HEK293 (cell line): ENCODE data around the gene CARM1.

Experiments
- GFI1B ChIP-seq: fragments of 450-650 bp; formaldehyde crosslinking; IDR thresholded peaks from 2 replicates; pipeline ENCODE4 v1.5.1; 2016; ENCODE audit warnings: missing biosample characterization, missing genetic modification characterization
- GLIS1 ChIP-seq: fragments of 450-650 bp; formaldehyde crosslinking; IDR thresholded peaks from 2 replicates; pipeline ENCODE4 v1.5.1; 2016; ENCODE audit warnings: missing biosample characterization, missing genetic modification characterization
- KLF9 ChIP-seq: fragments of 450-650 bp; formaldehyde crosslinking; IDR thresholded peaks from 2 replicates; pipeline ENCODE4 v1.5.1; 2016; ENCODE audit warnings: missing biosample characterization, missing genetic modification characterization, low read depth
- SP7 ChIP-seq: fragments of 450-650 bp; formaldehyde crosslinking; IDR thresholded peaks from 2 replicates; pipeline ENCODE4 v1.5.1; 2016; ENCODE audit warnings: missing biosample characterization, missing genetic modification characterization
- ZBTB48 ChIP-seq: fragments of 450-650 bp; formaldehyde crosslinking; IDR thresholded peaks from 2 replicates; pipeline ENCODE4 v1.5.1; 2016; ENCODE audit warnings: missing biosample characterization, missing genetic modification characterization
- ZBTB7A ChIP-seq: fragments of 450-650 bp; formaldehyde crosslinking; IDR thresholded peaks from 2 replicates; pipeline ENCODE4 v1.5.1; 2016; ENCODE audit warnings: low read depth, missing biosample characterization, missing genetic modification characterization
- ZFHX2 ChIP-seq: fragments of 450-650 bp; formaldehyde crosslinking; conservative IDR thresholded peaks from 2 replicates; pipeline ENCODE4 v1.5.1; 2016; ENCODE audit warnings: missing biosample characterization, missing genetic modification characterization
- ZFP69B ChIP-seq: fragments of 450-650 bp; formaldehyde crosslinking; IDR thresholded peaks from 2 replicates; pipeline ENCODE4 v1.5.1; 2016; ENCODE audit warnings: missing biosample characterization, missing genetic modification characterization
- ZNF248 ChIP-seq: fragments of 450-650 bp; formaldehyde crosslinking; IDR thresholded peaks from 2 replicates; pipeline ENCODE4 v1.5.1; 2017; ENCODE audit warnings: missing biosample characterization, missing genetic modification characterization
- ZNF394 ChIP-seq: fragments of 450-650 bp; formaldehyde crosslinking; IDR thresholded peaks from 2 replicates; pipeline ENCODE4 v1.5.1; 2016; ENCODE audit warnings: missing biosample characterization, missing genetic modification characterization, mild to moderate bottlenecking, moderate library complexity, borderline replicate concordance
- ZNF404 ChIP-seq: fragments of 450-650 bp; formaldehyde crosslinking; IDR thresholded peaks from 2 replicates; pipeline ENCODE4 v1.5.1; 2017; ENCODE audit warnings: missing biosample characterization, missing genetic modification characterization
- ZNF623 ChIP-seq: fragments of 450-650 bp; formaldehyde crosslinking; IDR thresholded peaks from 2 replicates; pipeline ENCODE4 v1.5.1; 2016; ENCODE audit warnings: missing biosample characterization, missing genetic modification characterization
- ZNF624 ChIP-seq: fragments of 450-650 bp; formaldehyde crosslinking; IDR thresholded peaks from 2 replicates; pipeline ENCODE4 v1.5.1; 2017; ENCODE audit warnings: missing biosample characterization, missing genetic modification characterization
- ZNF629 ChIP-seq: fragments of 450-650 bp; formaldehyde crosslinking; IDR thresholded peaks from 2 replicates; pipeline ENCODE4 v1.5.1; 2017; ENCODE audit warnings: missing biosample characterization, missing genetic modification characterization
- ZNF677 ChIP-seq: fragments of 450-650 bp; IDR thresholded peaks from 2 replicates; pipeline ENCODE4 v1.5.0; 2018; ENCODE audit warnings: missing biosample characterization, mild to moderate bottlenecking, missing genetic modification characterization, moderate library complexity
- ZNF777 ChIP-seq: fragments of 450-650 bp; formaldehyde crosslinking; IDR thresholded peaks from 2 replicates; pipeline ENCODE4 v1.5.1; 2017; ENCODE audit warnings: missing biosample characterization, missing genetic modification characterization, borderline replicate concordance
- TF ChIP-seq, protein P1 (sequence below): fragments of 450-650 bp; formaldehyde crosslinking; IDR thresholded peaks from 2 replicates; pipeline ENCODE4 v1.5.1; 2016; ENCODE audit warnings: missing biosample characterization, missing genetic modification characterization
- TF ChIP-seq, protein P2 (sequence below): fragments of 450-650 bp; formaldehyde crosslinking; IDR thresholded peaks from 2 replicates; pipeline ENCODE4 v1.5.1; 2016; ENCODE audit warnings: missing biosample characterization, missing genetic modification characterization, low read depth
- TF ChIP-seq, protein P3 (sequence below): fragments of 450-650 bp; formaldehyde crosslinking; IDR thresholded peaks from 2 replicates; pipeline ENCODE4 v1.5.1; 2016; ENCODE audit warnings: missing biosample characterization, missing genetic modification characterization
- TF ChIP-seq, protein P4 (sequence below): fragments of 450-650 bp; formaldehyde crosslinking; IDR thresholded peaks from 2 replicates; pipeline ENCODE4 v1.5.1; 2017; ENCODE audit warnings: missing biosample characterization, missing genetic modification characterization
- TF ChIP-seq, protein P5 (sequence below): fragments of 450-650 bp; formaldehyde crosslinking; IDR thresholded peaks from 2 replicates; pipeline ENCODE4 v1.5.1; 2016; ENCODE audit warnings: missing biosample characterization, missing genetic modification characterization
- TF ChIP-seq, protein P6 (sequence below): fragments of 450-650 bp; formaldehyde crosslinking; IDR thresholded peaks from 2 replicates; pipeline ENCODE4 v1.5.1; 2016; ENCODE audit warnings: missing biosample characterization, missing genetic modification characterization
- TF ChIP-seq, protein P7 (sequence below): fragments of 450-650 bp; formaldehyde crosslinking; IDR thresholded peaks from 2 replicates; pipeline ENCODE4 v1.5.1; 2016; ENCODE audit warnings: missing biosample characterization, missing genetic modification characterization

CARM1 gene

DNA sequence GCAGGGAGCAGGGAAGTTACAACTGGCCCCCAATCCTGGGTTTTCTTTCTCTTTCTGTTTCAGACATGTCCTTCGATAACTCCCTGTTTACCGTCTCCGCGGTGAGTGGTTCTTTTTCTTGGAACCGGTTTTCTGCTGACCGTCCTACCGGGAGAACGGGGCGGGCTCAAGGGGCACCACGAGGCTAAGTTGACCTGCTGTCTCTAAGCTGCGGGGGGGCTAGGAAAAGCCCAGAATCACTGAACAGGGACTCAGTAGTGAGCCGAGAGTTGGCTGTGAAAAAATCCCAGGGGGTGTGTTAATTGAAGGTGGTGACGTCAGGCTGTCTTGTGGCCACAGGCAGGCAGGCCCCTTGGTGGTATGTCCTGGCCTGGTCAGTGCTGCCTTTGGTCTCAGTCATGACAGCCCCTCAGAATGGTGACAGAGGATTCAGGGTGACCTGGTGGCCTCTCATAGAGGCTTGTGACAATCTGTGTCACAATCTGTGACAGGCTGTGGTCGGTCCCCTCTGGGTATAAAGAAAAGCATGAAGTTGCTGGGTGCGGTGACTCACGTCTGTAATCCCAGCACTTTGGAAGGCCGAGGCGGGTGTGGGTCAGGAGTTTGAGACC is 8.1 kb upstream of the CARM1 start (continued):
- TF ChIP-seq, protein P1, sequence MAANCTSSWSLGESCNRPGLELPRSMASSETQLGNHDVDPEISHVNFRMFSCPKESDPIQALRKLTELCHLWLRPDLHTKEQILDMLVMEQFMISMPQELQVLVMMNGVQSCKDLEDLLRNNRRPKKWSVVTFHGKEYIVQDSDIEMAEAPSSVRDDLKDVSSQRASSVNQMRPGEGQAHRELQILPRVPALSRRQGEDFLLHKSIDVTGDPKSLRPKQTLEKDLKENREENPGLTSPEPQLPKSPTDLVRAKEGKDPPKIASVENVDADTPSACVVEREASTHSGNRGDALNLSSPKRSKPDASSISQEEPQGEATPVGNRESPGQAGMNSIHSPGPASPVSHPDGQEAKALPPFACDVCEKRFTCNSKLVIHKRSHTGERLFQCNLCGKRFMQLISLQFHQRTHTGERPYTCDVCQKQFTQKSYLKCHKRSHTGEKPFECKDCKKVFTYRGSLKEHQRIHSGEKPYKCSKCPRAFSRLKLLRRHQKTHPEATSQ (tag by site-specific recombination) = no peak
- TF ChIP-seq, protein P2, sequence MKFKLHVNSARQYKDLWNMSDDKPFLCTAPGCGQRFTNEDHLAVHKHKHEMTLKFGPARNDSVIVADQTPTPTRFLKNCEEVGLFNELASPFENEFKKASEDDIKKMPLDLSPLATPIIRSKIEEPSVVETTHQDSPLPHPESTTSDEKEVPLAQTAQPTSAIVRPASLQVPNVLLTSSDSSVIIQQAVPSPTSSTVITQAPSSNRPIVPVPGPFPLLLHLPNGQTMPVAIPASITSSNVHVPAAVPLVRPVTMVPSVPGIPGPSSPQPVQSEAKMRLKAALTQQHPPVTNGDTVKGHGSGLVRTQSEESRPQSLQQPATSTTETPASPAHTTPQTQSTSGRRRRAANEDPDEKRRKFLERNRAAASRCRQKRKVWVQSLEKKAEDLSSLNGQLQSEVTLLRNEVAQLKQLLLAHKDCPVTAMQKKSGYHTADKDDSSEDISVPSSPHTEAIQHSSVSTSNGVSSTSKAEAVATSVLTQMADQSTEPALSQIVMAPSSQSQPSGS = peak; percentile 94
- TF ChIP-seq, protein P3, sequence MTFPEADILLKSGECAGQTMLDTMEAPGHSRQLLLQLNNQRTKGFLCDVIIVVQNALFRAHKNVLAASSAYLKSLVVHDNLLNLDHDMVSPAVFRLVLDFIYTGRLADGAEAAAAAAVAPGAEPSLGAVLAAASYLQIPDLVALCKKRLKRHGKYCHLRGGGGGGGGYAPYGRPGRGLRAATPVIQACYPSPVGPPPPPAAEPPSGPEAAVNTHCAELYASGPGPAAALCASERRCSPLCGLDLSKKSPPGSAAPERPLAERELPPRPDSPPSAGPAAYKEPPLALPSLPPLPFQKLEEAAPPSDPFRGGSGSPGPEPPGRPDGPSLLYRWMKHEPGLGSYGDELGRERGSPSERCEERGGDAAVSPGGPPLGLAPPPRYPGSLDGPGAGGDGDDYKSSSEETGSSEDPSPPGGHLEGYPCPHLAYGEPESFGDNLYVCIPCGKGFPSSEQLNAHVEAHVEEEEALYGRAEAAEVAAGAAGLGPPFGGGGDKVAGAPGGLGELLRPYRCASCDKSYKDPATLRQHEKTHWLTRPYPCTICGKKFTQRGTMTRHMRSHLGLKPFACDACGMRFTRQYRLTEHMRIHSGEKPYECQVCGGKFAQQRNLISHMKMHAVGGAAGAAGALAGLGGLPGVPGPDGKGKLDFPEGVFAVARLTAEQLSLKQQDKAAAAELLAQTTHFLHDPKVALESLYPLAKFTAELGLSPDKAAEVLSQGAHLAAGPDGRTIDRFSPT (tag by site-specific recombination) = peak; percentile 84
- 0 out of 2 replicates have a peak, but pooled peaks have one; percentile 41 for TF ChIP-seq ZNF394 (tag by site-specific recombination)
- TF ChIP-seq GFI1B (tag by site-specific recombination) = no peak
- TF ChIP-seq ZNF777 (tag by site-specific recombination) = no peak
- TF ChIP-seq SP7 (tag by site-specific recombination) = no peak
- no peak for TF ChIP-seq ZNF677
- peak; percentile 75 for TF ChIP-seq GLIS1 (tag by site-specific recombination)
- TF ChIP-seq, protein P4, sequence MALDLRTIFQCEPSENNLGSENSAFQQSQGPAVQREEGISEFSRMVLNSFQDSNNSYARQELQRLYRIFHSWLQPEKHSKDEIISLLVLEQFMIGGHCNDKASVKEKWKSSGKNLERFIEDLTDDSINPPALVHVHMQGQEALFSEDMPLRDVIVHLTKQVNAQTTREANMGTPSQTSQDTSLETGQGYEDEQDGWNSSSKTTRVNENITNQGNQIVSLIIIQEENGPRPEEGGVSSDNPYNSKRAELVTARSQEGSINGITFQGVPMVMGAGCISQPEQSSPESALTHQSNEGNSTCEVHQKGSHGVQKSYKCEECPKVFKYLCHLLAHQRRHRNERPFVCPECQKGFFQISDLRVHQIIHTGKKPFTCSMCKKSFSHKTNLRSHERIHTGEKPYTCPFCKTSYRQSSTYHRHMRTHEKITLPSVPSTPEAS (tag by site-specific recombination) = no peak
- TF ChIP-seq, protein P5, sequence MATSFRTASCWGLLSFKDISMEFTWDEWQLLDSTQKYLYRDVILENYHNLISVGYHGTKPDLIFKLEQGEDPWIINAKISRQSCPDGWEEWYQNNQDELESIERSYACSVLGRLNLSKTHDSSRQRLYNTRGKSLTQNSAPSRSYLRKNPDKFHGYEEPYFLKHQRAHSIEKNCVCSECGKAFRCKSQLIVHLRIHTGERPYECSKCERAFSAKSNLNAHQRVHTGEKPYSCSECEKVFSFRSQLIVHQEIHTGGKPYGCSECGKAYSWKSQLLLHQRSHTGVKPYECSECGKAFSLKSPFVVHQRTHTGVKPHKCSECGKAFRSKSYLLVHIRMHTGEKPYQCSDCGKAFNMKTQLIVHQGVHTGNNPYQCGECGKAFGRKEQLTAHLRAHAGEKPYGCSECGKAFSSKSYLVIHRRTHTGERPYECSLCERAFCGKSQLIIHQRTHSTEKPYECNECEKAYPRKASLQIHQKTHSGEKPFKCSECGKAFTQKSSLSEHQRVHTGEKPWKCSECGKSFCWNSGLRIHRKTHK (tag by site-specific recombination) = no peak
- TF ChIP-seq, protein P6, sequence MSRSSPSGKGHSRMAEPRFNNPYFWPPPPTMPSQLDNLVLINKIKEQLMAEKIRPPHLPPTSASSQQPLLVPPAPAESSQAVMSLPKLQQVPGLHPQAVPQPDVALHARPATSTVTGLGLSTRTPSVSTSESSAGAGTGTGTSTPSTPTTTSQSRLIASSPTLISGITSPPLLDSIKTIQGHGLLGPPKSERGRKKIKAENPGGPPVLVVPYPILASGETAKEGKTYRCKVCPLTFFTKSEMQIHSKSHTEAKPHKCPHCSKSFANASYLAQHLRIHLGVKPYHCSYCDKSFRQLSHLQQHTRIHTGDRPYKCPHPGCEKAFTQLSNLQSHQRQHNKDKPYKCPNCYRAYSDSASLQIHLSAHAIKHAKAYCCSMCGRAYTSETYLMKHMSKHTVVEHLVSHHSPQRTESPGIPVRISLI (tag by site-specific recombination) = no peak
- TF ChIP-seq ZNF404 (tag by site-specific recombination) = no peak
- peak; percentile 15; the same call in 1 of the 2 replicates for TF ChIP-seq ZBTB48 (tag by site-specific recombination)
- TF ChIP-seq ZNF629 (tag by site-specific recombination) = peak; percentile 87
- TF ChIP-seq, protein P7, sequence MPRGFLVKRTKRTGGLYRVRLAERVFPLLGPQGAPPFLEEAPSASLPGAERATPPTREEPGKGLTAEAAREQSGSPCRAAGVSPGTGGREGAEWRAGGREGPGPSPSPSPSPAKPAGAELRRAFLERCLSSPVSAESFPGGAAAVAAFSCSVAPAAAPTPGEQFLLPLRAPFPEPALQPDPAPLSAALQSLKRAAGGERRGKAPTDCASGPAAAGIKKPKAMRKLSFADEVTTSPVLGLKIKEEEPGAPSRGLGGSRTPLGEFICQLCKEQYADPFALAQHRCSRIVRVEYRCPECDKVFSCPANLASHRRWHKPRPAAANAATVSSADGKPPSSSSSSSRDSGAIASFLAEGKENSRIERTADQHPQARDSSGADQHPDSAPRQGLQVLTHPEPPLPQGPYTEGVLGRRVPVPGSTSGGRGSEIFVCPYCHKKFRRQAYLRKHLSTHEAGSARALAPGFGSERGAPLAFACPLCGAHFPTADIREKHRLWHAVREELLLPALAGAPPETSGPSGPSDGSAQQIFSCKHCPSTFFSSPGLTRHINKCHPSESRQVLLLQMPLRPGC (tag by site-specific recombination) = peak; percentile 54; the same call in 1 of the 2 replicates
- TF ChIP-seq KLF9 (tag by site-specific recombination) = peak; percentile 60
- 0 out of 2 replicates have a peak, but pooled peaks have one; percentile 17 for TF ChIP-seq ZFP69B (tag by site-specific recombination)
- TF ChIP-seq ZNF624 (tag by site-specific recombination) = no peak
- no peak for TF ChIP-seq ZBTB7A (tag by site-specific recombination)
- no peak for TF ChIP-seq ZNF248
- no peak for TF ChIP-seq ZFHX2 (tag by site-specific recombination)
- no peak for TF ChIP-seq ZNF623 (tag by site-specific recombination)
- TF ChIP-seq, all 188 proteins: peak for 20
